Natural killer cell (primary cell): ENCODE results near the gene MYH11. TPM values are rescaled to one million over a fixed set of nuclear protein-coding genes. Genes with fewer than 3 reads are reported as not detected.

Experiments used
- ATAC-seq, 3 donors: fragments of 150-1000 bp in 2 of 3; fragments of 200-7000 bp in 1 of 3; cut with Tn5 transposase; 1 replicate in 1 of 3; 2 replicates in 2 of 3; pipeline ENCODE4 v1.10.0; 2021; ENCODE audit warnings: mild to moderate bottlenecking in 2 of 3, moderate library complexity in 2 of 3
- DNase-seq, 2 donors: peaks; one replicate each; pipeline versions ENCODE4 v3.0.0 to v3.0.0-alpha.2; 2013 to 2021; ENCODE audit warnings: mixed read lengths in 1 of 2
- H3K27ac ChIP-seq: one replicate; pipeline ENCODE4 v1.5.1; 2013; ENCODE audit warnings: mild to moderate bottlenecking, low read length
- H3K27me3 ChIP-seq: one replicate; pipeline ENCODE4 v1.6.1; 2013; ENCODE audit warnings: low read length; ENCODE audit not compliant: control insufficient read depth, insufficient read depth
- H3K36me3 ChIP-seq: one replicate; pipeline ENCODE4 v1.6.1; 2013; ENCODE audit warnings: low read length; ENCODE audit not compliant: control insufficient read depth, insufficient read depth
- H3K4me1 ChIP-seq: one replicate; pipeline ENCODE4 v1.6.1; 2013; ENCODE audit warnings: low read length; ENCODE audit not compliant: control insufficient read depth, insufficient read depth
- H3K4me3 ChIP-seq: one replicate; pipeline ENCODE4 v1.5.1; 2013; ENCODE audit warnings: low read length
- H3K9me3 ChIP-seq: one replicate; pipeline ENCODE4 v1.6.1; 2013; ENCODE audit warnings: low read length; ENCODE audit not compliant: control insufficient read depth, insufficient read depth
- H3K27ac Mint-ChIP-seq, 2 donors: one replicate each; pipeline ENCODE4 v1.8.0; 2022; ENCODE audit warnings: mild to moderate bottlenecking in 2 of 2, mixed read lengths in 2 of 2, moderate library complexity in 1 of 2
- H3K27me3 Mint-ChIP-seq, 2 donors: one replicate each; pipeline ENCODE4 v1.8.0; 2022; ENCODE audit warnings: low read depth in 2 of 2, mixed read lengths in 2 of 2
- H3K36me3 Mint-ChIP-seq: one replicate; pipeline ENCODE4 v1.8.0; 2022; ENCODE audit warnings: mixed read lengths
- H3K4me1 Mint-ChIP-seq, 2 donors: one replicate each; pipeline ENCODE4 v1.8.0; 2022; ENCODE audit warnings: mixed read lengths in 2 of 2
- H3K4me3 Mint-ChIP-seq: one replicate; pipeline ENCODE4 v1.8.0; 2022; ENCODE audit warnings: mild to moderate bottlenecking, moderate library complexity, mixed read lengths
- H3K9me3 Mint-ChIP-seq, 2 donors: one replicate each; pipeline ENCODE4 v1.8.0; 2022; ENCODE audit warnings: mixed read lengths in 2 of 2
- WGBS: methylation state at CpG from one replicate; pipeline ENCODE4 v1.1.7; 2013; ENCODE audit warnings: missing lambda C conversion rate; ENCODE audit not compliant: insufficient coverage; 5-methylcytosine and 5-hydroxymethylcytosine counted together
- intact Hi-C: fragments of 100-400 bp; cut with micrococcal nuclease; formaldehyde crosslinking; loops from one replicate; pipeline ENCODE4 v1.14.2; 2022
- total RNA-seq, 4 donors: library from RNA; stranded (reverse); fragments of 120-200 nt in 1 of 4; gene quantifications; one replicate each; pipeline versions ENCODE4 v1.2.3 to v1.2.4, GENCODE V29; 2013 to 2022
- TF ChIP-seq, protein P1 (sequence below): fragments of 200-600 bp; IDR thresholded peaks from one replicate; pipeline ENCODE4 v1.8.0; 2022; ENCODE audit warnings: antibody characterized with exemption

MYH11 gene
- total RNA-seq, 3 donors from 2014 or later (not counting 1 experiment from before 2014, with no cell fraction given) = 0.30 TPM; not detected in 2

DNA sequence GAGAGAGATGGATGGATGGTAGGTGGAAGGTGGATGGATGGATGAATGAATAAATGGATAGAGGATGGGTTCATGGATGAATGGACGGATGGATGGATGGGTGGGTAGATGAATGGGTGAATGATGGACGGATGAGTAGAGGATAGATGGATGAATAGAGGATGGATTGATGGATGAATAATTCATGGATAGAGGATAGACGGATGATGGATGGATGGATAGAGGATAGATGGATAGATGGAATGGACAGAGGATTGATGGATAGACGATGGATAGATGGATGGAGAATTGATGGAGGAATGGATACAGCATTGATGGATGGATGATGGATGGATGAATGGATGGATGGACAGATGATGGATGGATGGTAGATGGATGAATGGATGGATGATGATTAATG, 91.7 kb downstream of the MYH11 start:
- TF ChIP-seq, protein P1, sequence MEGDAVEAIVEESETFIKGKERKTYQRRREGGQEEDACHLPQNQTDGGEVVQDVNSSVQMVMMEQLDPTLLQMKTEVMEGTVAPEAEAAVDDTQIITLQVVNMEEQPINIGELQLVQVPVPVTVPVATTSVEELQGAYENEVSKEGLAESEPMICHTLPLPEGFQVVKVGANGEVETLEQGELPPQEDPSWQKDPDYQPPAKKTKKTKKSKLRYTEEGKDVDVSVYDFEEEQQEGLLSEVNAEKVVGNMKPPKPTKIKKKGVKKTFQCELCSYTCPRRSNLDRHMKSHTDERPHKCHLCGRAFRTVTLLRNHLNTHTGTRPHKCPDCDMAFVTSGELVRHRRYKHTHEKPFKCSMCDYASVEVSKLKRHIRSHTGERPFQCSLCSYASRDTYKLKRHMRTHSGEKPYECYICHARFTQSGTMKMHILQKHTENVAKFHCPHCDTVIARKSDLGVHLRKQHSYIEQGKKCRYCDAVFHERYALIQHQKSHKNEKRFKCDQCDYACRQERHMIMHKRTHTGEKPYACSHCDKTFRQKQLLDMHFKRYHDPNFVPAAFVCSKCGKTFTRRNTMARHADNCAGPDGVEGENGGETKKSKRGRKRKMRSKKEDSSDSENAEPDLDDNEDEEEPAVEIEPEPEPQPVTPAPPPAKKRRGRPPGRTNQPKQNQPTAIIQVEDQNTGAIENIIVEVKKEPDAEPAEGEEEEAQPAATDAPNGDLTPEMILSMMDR = no peak
- no peaks in the 10 kb centered on the region for H3K9me3 ChIP-seq
- Mint-ChIP-seq H3K9me3 (no peaks in the 10 kb centered on the region), H3K27me3 (peaks cover 0 to 9% of the 10 kb centered on the region in 2 donors), H3K4me1 (peaks cover 0 to 4% of the 10 kb centered on the region in 2 donors), H3K36me3 (no peaks in the 10 kb centered on the region), H3K27ac (no peak overlapping the region), H3K4me3 (no peak overlapping the region)
- WGBS = 91% methylated on average over 4 of the region's 4 CpGs
- no peak for DNase-seq
- intact Hi-C loops = loop anchor here (5.0 kb wide), 1 partner anchor 57 kb away; no protein-coding TSS in a partner anchor
- no peak for ATAC-seq
- H3K36me3 ChIP-seq = no peaks in the 10 kb centered on the region
- H3K27ac ChIP-seq = no peak overlapping the region
- no peaks in the 10 kb centered on the region for H3K4me1 ChIP-seq
- H3K4me3 ChIP-seq = no peak overlapping the region
- no peaks in the 10 kb centered on the region for H3K27me3 ChIP-seq

DNA sequence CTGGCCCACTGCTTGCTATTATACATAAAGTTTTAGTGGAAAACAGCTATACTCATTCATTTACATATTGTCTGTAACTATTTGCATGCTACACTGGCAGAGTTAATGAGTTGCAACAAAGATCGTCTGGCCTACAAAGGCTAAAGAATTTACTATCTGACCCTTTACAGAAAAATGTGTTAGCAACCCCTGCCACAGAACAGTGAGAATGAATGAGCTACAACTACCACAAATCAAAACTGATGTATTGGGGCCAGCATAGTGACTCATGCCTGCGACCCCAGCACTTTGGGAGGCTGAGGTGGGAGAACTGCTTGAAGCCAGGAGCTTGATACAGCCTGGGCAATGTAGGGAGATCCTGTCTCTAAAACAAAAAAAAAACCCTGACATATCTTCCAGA, 92.7 kb downstream of the MYH11 start:
- TF ChIP-seq, protein P1 = no peak
- Histone ChIP-seq H3K27ac (no peak overlapping the region), H3K4me3 (no peak overlapping the region), H3K27me3 (no peaks in the 10 kb centered on the region), H3K4me1 (no peaks in the 10 kb centered on the region), H3K36me3 (no peaks in the 10 kb centered on the region), H3K9me3 (no peaks in the 10 kb centered on the region)
- Mint-ChIP-seq H3K36me3 (no peaks in the 10 kb centered on the region), H3K4me1 (peaks cover 0 to 4% of the 10 kb centered on the region in 2 donors), H3K27ac (no peak overlapping the region), H3K27me3 (peaks cover 0 to 11% of the 10 kb centered on the region in 2 donors), H3K9me3 (no peaks in the 10 kb centered on the region), H3K4me3 (no peak overlapping the region)
- intact Hi-C loops = no loop called here
- ATAC-seq (no peak), DNase-seq (no peak)
- WGBS = 75% methylated on average over 1 of the region's 2 CpGs

DNA sequence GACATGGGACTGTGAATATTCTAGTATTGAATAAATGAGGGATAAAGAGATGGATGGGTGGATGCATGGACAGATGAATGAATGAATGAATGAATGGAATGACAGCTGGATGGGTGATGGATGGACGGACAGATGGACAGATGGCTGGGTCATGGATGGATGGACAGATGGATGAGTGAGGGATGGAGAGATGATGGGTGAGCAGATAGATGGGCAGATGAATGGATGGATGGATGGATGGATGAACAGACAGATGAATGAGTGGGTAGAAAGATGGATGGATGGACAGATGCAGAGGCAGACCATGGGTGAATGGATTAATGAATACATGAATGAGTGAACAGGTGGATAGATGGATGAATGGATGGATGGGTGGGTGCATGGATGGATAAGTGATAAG, 96.7 kb downstream of the MYH11 start:
- Histone ChIP-seq H3K4me3 (no peak overlapping the region), H3K9me3 (no peaks in the 10 kb centered on the region), H3K36me3 (no peaks in the 10 kb centered on the region), H3K27ac (no peak overlapping the region), H3K27me3 (peaks cover 2% of the 10 kb centered on the region), H3K4me1 (no peaks in the 10 kb centered on the region)
- ATAC-seq = no peak
- Mint-ChIP-seq H3K27ac (no peak overlapping the region), H3K4me3 (no peak overlapping the region), H3K27me3 (peaks cover 0 to 18% of the 10 kb centered on the region in 2 donors), H3K36me3 (no peaks in the 10 kb centered on the region), H3K9me3 (no peaks in the 10 kb centered on the region), H3K4me1 (no peaks in the 10 kb centered on the region)
- WGBS = 80% methylated on average over 1 of the region's 1 CpG
- TF ChIP-seq, protein P1 = no peak
- intact Hi-C loops = no loop called here
- DNase-seq = no peak

DNA sequence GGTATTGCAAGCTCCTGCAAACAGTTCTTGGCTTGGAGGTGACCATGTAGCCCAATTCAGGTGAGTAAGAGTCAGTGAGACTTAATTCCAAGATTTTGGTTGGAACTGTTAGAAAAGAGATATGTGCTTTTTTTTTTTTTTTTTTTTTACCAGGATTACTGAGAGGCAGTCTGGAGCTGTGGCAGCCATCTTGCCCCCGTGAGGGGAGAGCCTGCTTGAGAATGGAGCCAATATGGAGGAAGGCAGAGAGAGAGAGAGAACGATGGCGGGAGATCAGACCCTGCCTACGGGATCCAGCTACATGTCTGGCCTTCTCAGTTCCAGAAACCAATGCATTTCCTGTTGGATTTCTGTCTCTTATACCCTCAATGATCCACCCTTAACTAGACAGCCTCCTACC, 97.8 kb downstream of the MYH11 start:
- Histone ChIP-seq H3K27me3 (peaks cover 2% of the 10 kb centered on the region), H3K9me3 (no peaks in the 10 kb centered on the region), H3K27ac (no peak overlapping the region), H3K36me3 (no peaks in the 10 kb centered on the region), H3K4me1 (no peaks in the 10 kb centered on the region), H3K4me3 (no peak overlapping the region)
- DNase-seq (no peak), ATAC-seq (no peak)
- H3K4me3 Mint-ChIP-seq = no peak overlapping the region
- TF ChIP-seq, protein P1 = no peak
- intact Hi-C loops = no loop called here
- H3K36me3 Mint-ChIP-seq = no peaks in the 10 kb centered on the region
- H3K27ac Mint-ChIP-seq = no peak overlapping the region
- no peaks in the 10 kb centered on the region for H3K4me1 Mint-ChIP-seq
- H3K9me3 Mint-ChIP-seq = no peaks in the 10 kb centered on the region
- 91% methylated on average over 4 of the region's 4 CpGs for WGBS
- H3K27me3 Mint-ChIP-seq = peaks cover 0 to 16% of the 10 kb centered on the region in 2 donors
